SJCRH30 (cell line): ENCODE measurements around the gene FANK1. TPM values are rescaled to one million over a fixed set of nuclear protein-coding genes. Genes with fewer than 3 reads are reported as not detected.
"Not testable (repeated sequence)": the region's sequence is repeated elsewhere in the genome, so short reads cannot be mapped to it uniquely, and the experiment has no call there.

Source experiments
- DNase-seq, 2 experiments: peaks; one replicate each; pipeline ENCODE4 v3.0.0-alpha.2; 2015 to 2020
- H3K27ac ChIP-seq: fragments of 250-450 bp; sonication (Bioruptor Pico); 2 replicates; pipeline ENCODE4 v1.5.1; 2020; ENCODE audit warnings: mild to moderate bottlenecking, moderate library complexity
- H3K27me3 ChIP-seq: fragments of 250-450 bp; sonication (Bioruptor Pico); 2 replicates; pipeline ENCODE4 v1.5.1; 2020; ENCODE audit warnings: mild to moderate bottlenecking, moderate library complexity
- H3K36me3 ChIP-seq: fragments of 250-450 bp; sonication (Bioruptor Pico); 2 replicates; pipeline ENCODE4 v1.5.1; 2020; ENCODE audit warnings: mild to moderate bottlenecking, moderate library complexity
- H3K4me1 ChIP-seq: fragments of 250-450 bp; sonication (Bioruptor Pico); 2 replicates; pipeline ENCODE4 v1.5.1; 2020; ENCODE audit warnings: mild to moderate bottlenecking, moderate library complexity
- H3K4me3 ChIP-seq: fragments of 250-450 bp; sonication (Bioruptor Pico); 2 replicates; pipeline ENCODE4 v1.5.1; 2020; ENCODE audit warnings: mild to moderate bottlenecking, moderate library complexity
- H3K9me3 ChIP-seq: fragments of 250-450 bp; sonication (Bioruptor Pico); replicated peaks from 2 replicates; pipeline ENCODE4 v1.5.1; 2020; ENCODE audit warnings: mild to moderate bottlenecking, moderate library complexity
- total RNA-seq: library from RNA; depleted of rRNA; stranded (reverse); fragments of >200 nt; shearing (Covaris generic); gene quantifications from 2 replicates; pipeline ENCODE4 v1.2.3, GENCODE V29; 2014; rRNA removed

Gene FANK1
- total RNA-seq: 0.42 and 0.71 TPM in 2 replicates

GRCh38 chr10:125896088-125896934 is at the start of gene FANK1:
Gene FANK1 (plus strand): TSS chr10:125896564. CDS start chr10:125896643, 79 bp downstream.
- not testable (repeated sequence) for H3K9me3 ChIP-seq, H3K36me3 ChIP-seq, H3K4me1 ChIP-seq, H3K27me3 ChIP-seq
- Histone ChIP-seq H3K4me3 (peak within 1 kb of the TSS; percentile 97), H3K27ac (peak within 1 kb of the TSS; percentile 94)
- peak; percentile 87 to 88 for DNase-seq

- DNase-seq: no peak
- H3K36me3 ChIP-seq: peaks cover 13% of the 10 kb centered on the region
Observed at GRCh38 chr10:125846894-125847293, 49.5 kb upstream of the FANK1 start.

DNA sequence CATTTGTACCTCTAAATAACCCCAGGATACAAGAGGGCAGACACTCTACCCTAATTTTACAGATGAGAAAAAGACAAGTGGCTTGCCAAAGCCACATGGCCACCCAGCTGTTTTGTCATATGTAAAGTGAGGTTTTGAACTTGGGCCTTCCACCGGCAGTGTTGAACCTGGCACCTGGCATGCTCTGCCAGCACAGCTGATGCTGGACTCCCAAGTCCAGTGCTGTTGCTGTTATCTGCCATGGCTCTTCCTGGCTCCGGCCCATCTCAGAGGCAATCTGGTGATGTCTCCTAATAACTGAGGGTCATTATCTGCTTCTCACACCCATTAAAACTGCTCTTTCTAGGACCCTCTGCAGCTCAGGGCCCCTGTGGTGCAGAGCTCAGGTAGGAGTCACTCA is 48.0 kb upstream of the FANK1 start:
- no peaks in the 10 kb centered on the region for H3K4me1 ChIP-seq
- no peak for DNase-seq
- no peak overlapping the region for H3K4me3 ChIP-seq
- no peaks in the 10 kb centered on the region for H3K9me3 ChIP-seq
- H3K27me3 ChIP-seq: no peaks in the 10 kb centered on the region
- no peak overlapping the region for H3K27ac ChIP-seq
- peaks cover 15% of the 10 kb centered on the region for H3K36me3 ChIP-seq

More at GRCh38 chr10:125846894-125847293, 49.5 kb upstream of the FANK1 start:
- H3K9me3 ChIP-seq: no peaks in the 10 kb centered on the region
- no peak overlapping the region for H3K4me3 ChIP-seq
- H3K4me1 ChIP-seq: no peaks in the 10 kb centered on the region
- no peaks in the 10 kb centered on the region for H3K27me3 ChIP-seq
- H3K27ac ChIP-seq: no peak overlapping the region

GRCh38 chr10:125848857-125849256 is 47.5 kb upstream of the FANK1 start:
- DNase-seq: no peak
- no peaks in the 10 kb centered on the region for H3K9me3 ChIP-seq
- H3K4me1 ChIP-seq: no peaks in the 10 kb centered on the region
- no peaks in the 10 kb centered on the region for H3K27me3 ChIP-seq
- no peak overlapping the region for H3K27ac ChIP-seq
- H3K4me3 ChIP-seq: no peak overlapping the region
- H3K36me3 ChIP-seq: peaks cover 15% of the 10 kb centered on the region

GRCh38 chr10:125849448-125849847 is 46.9 kb upstream of the FANK1 start:
- H3K9me3 ChIP-seq: no peaks in the 10 kb centered on the region
- peaks cover 12% of the 10 kb centered on the region for H3K36me3 ChIP-seq
- H3K4me1 ChIP-seq: no peaks in the 10 kb centered on the region
- H3K4me3 ChIP-seq: no peak overlapping the region
- H3K27ac ChIP-seq: no peak overlapping the region
- H3K27me3 ChIP-seq: no peaks in the 10 kb centered on the region
- DNase-seq: no peak

DNA sequence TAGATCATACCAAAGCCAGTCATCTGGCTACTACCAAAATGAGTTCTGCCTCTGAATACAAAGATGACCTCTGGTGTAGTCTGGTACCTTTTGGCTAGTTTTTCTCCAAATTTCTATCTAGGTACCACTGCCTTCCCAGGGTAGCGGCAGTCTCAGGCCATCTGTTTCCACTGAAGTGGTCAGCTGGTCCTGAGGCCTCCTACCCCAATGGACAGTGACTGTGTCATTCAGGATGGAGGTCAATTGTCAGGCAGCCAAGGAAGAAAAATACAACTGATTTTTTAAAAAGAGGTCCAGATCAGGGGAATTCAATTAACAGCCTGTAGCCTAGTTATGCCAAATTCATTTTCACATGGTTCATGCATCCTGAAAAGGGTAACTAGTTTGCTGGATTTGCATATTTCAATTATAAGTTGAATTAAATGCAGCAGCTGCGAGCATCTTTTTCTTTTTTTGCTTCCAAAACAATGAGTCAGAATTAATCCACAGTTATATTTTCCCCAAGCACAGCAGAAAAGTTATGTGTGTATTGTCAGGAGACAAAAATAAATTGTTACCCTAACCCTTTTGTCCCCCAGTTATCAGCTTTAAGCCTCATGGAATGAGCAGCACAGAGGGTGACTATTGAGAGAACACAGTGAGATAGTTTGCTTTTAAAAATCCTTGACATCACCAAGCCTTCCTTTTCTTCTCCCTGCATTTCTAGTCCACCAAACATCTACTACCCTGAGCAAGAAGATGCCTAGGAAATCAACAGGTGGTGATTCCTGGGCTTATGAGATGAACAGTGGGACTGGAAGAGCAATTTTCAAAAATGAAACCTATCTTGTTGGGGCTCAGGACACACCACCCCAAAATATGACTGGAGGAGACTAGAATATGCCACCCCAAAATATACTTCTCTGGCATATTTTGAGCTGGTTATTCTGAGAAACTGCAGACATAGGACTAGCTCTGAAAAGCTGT is 45.3 kb upstream of the FANK1 start:
- DNase-seq: no peak
- Histone ChIP-seq H3K27me3 (no peaks in the 10 kb centered on the region), H3K27ac (no peak overlapping the region), H3K36me3 (peaks cover 11% of the 10 kb centered on the region), H3K4me3 (no peak overlapping the region), H3K9me3 (no peaks in the 10 kb centered on the region), H3K4me1 (no peaks in the 10 kb centered on the region)

GRCh38 chr10:125852487-125852886 is 43.9 kb upstream of the FANK1 start:
- no peak overlapping the region for H3K27ac ChIP-seq
- no peaks in the 10 kb centered on the region for H3K4me1 ChIP-seq
- peaks cover 11% of the 10 kb centered on the region for H3K36me3 ChIP-seq

DNA sequence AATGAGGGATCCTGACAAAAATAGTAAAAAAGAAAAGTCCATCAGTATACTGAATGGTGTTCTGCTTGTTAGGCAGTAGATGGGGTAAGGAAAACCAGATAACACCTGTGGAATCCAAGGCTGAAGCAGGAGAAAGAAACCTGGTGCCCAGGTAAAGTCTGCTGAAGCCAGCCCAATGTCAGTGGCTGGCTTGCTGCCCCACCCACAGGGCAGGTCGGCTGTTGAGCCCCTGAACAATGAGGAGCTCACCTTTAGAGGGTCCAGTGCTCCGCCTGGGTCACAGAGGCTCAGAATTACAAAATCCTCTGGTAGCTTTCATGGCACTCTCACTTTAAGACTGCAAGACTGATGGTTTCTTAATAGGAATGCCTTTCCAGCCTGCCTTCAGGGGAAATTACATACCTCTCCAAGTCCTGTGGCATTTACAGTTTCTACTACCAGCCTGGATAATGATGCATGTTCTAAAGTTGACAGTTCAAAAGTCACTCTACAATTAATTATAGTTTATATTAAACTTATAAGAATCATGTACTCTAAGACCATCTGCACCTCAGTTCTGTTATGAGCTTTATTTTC is 39.1 kb upstream of the FANK1 start:
- no peak for DNase-seq
- Histone ChIP-seq H3K27ac (no peak overlapping the region), H3K36me3 (peaks cover 9% of the 10 kb centered on the region), H3K9me3 (no peaks in the 10 kb centered on the region), H3K4me3 (no peak overlapping the region), H3K27me3 (no peaks in the 10 kb centered on the region), H3K4me1 (no peaks in the 10 kb centered on the region)

More at GRCh38 chr10:125852487-125852886, 43.9 kb upstream of the FANK1 start:
- Histone ChIP-seq H3K9me3 (no peaks in the 10 kb centered on the region), H3K4me3 (no peak overlapping the region), H3K27me3 (no peaks in the 10 kb centered on the region)
- DNase-seq: no peak

- Histone ChIP-seq H3K4me1 (no peaks in the 10 kb centered on the region), H3K36me3 (peaks cover 6% of the 10 kb centered on the region; the same call in 1 of the 2 replicates), H3K27me3 (no peaks in the 10 kb centered on the region), H3K9me3 (no peaks in the 10 kb centered on the region), H3K27ac (no peak overlapping the region), H3K4me3 (no peak overlapping the region)
- no peak for DNase-seq
Observed at GRCh38 chr10:125859128-125859817, 37.1 kb upstream of the FANK1 start.

- no peaks in the 10 kb centered on the region for H3K9me3 ChIP-seq
- H3K27me3 ChIP-seq: no peaks in the 10 kb centered on the region
- H3K36me3 ChIP-seq: no peaks in the 10 kb centered on the region; the same call in 1 of the 2 replicates
- H3K4me3 ChIP-seq: no peak overlapping the region
- no peak for DNase-seq
- H3K4me1 ChIP-seq: no peaks in the 10 kb centered on the region
- H3K27ac ChIP-seq: no peak overlapping the region
Observed at GRCh38 chr10:125865120-125865519, 31.2 kb upstream of the FANK1 start.

DNA sequence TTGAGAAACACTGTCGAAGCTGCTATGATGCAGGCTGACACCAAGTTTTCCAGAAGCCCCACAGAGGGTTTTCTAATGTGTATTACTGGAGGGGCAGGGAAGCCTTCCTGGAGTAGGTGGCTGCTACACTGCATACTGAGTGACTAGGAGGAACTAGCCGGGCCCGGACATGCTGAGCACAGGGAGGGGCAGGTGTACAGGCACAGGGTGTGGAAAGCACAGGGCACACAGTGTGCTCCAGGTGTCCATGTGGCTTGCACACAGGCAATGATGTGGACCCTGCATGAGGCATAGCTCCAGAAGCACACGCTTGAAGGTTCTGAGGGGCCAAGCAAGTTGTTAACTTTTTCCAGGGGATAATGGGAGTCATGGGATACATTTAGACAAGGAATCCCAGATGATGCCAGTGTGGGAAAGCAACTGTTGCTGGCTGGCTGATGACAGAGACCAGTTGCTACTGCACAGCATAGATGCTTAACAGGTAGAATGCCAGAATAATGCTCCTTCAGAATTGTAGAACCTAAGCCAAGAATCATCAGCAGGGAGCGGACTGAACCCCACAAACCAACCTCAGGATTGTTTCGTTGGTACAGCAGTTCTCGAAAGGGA is 29.8 kb upstream of the FANK1 start:
- H3K27me3 ChIP-seq: no peaks in the 10 kb centered on the region
- no peak for DNase-seq
- H3K4me3 ChIP-seq: no peak overlapping the region
- H3K27ac ChIP-seq: no peak overlapping the region
- no peaks in the 10 kb centered on the region for H3K9me3 ChIP-seq
- H3K36me3 ChIP-seq: no peaks in the 10 kb centered on the region; the same call in 1 of the 2 replicates
- H3K4me1 ChIP-seq: no peaks in the 10 kb centered on the region

- no peaks in the 10 kb centered on the region for H3K4me1 ChIP-seq
- no peaks in the 10 kb centered on the region for H3K9me3 ChIP-seq
- no peaks in the 10 kb centered on the region for H3K27me3 ChIP-seq
- H3K4me3 ChIP-seq: no peak overlapping the region
- H3K36me3 ChIP-seq: no peaks in the 10 kb centered on the region; the same call in 1 of the 2 replicates
- H3K27ac ChIP-seq: no peak overlapping the region
- peak; percentile 11 to 61 for DNase-seq
Observed at GRCh38 chr10:125868372-125868975, 27.9 kb upstream of the FANK1 start.

- H3K4me1 ChIP-seq: no peaks in the 10 kb centered on the region
- no peak for DNase-seq
- no peak overlapping the region for H3K27ac ChIP-seq
- H3K36me3 ChIP-seq: peaks cover 8% of the 10 kb centered on the region
- no peak overlapping the region for H3K4me3 ChIP-seq
- H3K9me3 ChIP-seq: no peaks in the 10 kb centered on the region; the same call in 1 of the 2 replicates
- no peaks in the 10 kb centered on the region for H3K27me3 ChIP-seq
Observed at GRCh38 chr10:125871338-125871737, 25.0 kb upstream of the FANK1 start.
